Left lung (tissue), 10 donors: ENCODE data around the gene TAGLN2. TPM values are rescaled to one million over a fixed set of nuclear protein-coding genes. Genes with fewer than 3 reads are reported as not detected.

Source experiments
- ATAC-seq: fragments of 200-7000 bp; cut with Tn5 transposase; one replicate; pipeline ENCODE4 v1.9.1; 2020; ENCODE audit warnings: moderate library complexity
- DNase-seq, 4 donors: peaks; one replicate each; pipeline ENCODE4 v3.0.0-alpha.2; 2013 to 2020
- H3K27ac ChIP-seq, 2 donors: fragments of 200-600 bp; sonication (generic) in 1 of 2; one replicate each; pipeline versions ENCODE4 v1.5.0 to v1.8.0; 2020 to 2021
- H3K27me3 ChIP-seq, 2 donors: fragments of 200-600 bp; sonication (generic) in 1 of 2; one replicate each; pipeline versions ENCODE4 v1.5.0 to v1.8.0; 2020 to 2021
- H3K36me3 ChIP-seq, 2 donors: fragments of 200-600 bp; sonication (generic) in 1 of 2; one replicate each; pipeline versions ENCODE4 v1.5.0 to v1.8.0; 2020 to 2021
- H3K4me1 ChIP-seq, 2 donors: fragments of 200-600 bp; one replicate each; pipeline ENCODE4 v1.8.0; 2021
- H3K4me3 ChIP-seq, 2 donors: fragments of 200-600 bp; sonication (generic) in 1 of 2; one replicate each; pipeline versions ENCODE4 v1.5.0 to v1.8.0; 2020 to 2021; ENCODE audit warnings: mild to moderate bottlenecking in 1 of 2
- H3K9me3 ChIP-seq, 2 donors: fragments of 200-600 bp; sonication (generic) in 1 of 2; one replicate each; pipeline versions ENCODE4 v1.5.0 to v1.8.0; 2020 to 2021
- intact Hi-C, 2 donors: fragments of 100-400 bp; cut with DNase I; formaldehyde crosslinking; loops; one replicate each; pipeline versions ENCODE4 v1.11.2 to v1.14.2; 2022
- polyA plus RNA-seq, 6 donors: library from polyadenylated mRNA; unstranded; fragments of 120-200 nt; gene quantifications; one replicate each; pipeline ENCODE4 v1.2.1, GENCODE V29; 2013; ENCODE audit not compliant: insufficient read length in 6 of 6
- total RNA-seq, 2 donors: library from RNA; stranded (reverse); fragmentation: NEBNext Ultra II Directional; extraction: Animal tissue kit (Norgen Biotek cat#: 25700); gene quantifications; one replicate each; pipeline ENCODE4 v1.2.1, GENCODE V29; 2021
- TF ChIP-seq, protein P1 (sequence below), 2 donors: fragments of 200-600 bp; sonication (generic) in 1 of 2; IDR thresholded peaks; one replicate each; pipeline versions ENCODE4 v1.5.0 to v1.8.0; 2021; ENCODE audit warnings: antibody characterized with exemption in 2 of 2
- donor health status: DM: no; HTN: yes; CAD: no.
- donor health status: DM: no; HTN: no; CAD: no.

The TAGLN2 gene
- total and polyA plus RNA-seq, 8 donors, result 301 to 617 (median 349) TPM

DNA sequence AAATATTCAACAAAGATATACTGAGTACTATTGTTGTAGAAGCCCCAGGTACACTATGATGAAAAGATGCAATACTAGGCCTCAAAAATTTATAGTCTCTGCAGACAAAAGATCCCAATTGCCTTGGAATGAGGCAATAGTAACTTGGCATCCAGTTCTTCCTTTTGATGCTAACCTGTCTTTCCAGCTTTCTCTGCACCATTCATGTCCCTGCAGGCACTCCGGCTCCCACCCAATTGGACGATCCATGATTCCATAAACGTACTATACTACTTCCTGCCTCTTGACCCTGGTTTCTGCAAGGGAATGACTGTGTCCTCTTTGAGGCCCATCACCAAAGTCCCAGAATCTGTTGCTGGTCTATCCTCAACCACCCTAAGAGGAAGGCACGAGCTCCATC lies 8.0 kb upstream of the TAGLN2 start:
- ATAC-seq, result no peak
- Histone ChIP-seq H3K4me1 (peaks cover 11 to 23% of the 10 kb centered on the region in 2 donors), H3K36me3 (no peaks in the 10 kb centered on the region), H3K9me3 (no peaks in the 10 kb centered on the region), H3K27me3 (no peaks in the 10 kb centered on the region), H3K27ac (no peak overlapping the region), H3K4me3 (no peak overlapping the region)
- intact Hi-C loops, result no loop called here
- TF ChIP-seq, protein P1, sequence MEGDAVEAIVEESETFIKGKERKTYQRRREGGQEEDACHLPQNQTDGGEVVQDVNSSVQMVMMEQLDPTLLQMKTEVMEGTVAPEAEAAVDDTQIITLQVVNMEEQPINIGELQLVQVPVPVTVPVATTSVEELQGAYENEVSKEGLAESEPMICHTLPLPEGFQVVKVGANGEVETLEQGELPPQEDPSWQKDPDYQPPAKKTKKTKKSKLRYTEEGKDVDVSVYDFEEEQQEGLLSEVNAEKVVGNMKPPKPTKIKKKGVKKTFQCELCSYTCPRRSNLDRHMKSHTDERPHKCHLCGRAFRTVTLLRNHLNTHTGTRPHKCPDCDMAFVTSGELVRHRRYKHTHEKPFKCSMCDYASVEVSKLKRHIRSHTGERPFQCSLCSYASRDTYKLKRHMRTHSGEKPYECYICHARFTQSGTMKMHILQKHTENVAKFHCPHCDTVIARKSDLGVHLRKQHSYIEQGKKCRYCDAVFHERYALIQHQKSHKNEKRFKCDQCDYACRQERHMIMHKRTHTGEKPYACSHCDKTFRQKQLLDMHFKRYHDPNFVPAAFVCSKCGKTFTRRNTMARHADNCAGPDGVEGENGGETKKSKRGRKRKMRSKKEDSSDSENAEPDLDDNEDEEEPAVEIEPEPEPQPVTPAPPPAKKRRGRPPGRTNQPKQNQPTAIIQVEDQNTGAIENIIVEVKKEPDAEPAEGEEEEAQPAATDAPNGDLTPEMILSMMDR (IDR thresholded peaks at IDR 0.05), result no peak
- no peak for DNase-seq

DNA sequence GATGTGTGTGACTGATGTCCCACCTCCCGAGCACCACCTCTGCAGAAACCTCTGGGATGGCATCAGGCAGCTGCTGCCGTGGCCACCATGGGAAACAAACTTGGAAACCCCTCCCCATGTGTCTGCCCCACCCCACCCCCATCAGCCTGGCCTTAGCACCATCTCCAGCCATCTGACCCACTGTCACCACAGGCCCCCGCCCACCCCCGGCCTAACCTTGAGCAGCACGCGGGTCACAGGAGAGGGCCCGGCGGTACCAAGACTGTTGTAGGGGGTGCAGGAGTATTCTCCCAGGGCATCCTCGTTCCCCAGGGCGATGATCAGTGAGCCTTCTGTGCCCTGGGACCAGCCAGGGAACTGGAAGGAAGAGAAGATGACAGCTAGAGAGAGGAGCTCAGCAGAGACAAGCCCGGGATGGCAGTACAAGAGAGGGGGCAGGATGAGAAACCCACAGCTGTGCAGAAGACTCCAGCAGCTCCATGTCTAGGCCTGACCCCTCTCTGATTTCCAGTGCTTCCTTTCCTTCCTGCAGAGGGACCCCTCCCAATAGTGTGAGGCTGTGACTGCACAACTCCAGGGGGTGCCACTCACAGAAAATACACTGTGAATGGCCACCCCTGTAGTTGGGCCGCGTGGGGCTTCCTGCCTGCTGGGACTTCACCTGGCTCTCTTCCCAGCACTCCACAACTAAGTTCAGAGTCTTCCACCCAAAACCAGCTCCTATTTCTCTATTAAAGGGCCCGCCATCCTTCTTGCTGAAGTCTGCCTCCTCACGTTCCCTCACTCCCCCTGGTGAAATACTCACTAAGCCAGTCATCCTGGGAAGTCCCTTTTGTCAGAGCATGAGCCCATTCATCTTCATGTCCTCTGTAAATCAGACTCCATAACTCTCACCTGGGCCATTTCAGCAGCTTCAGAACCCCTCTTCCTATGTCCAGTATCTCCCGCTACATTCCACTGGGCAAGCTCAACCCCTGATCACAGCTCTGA lies 7.3 kb upstream of the TAGLN2 start:
- peak in 1 of 4 donors; percentile 74 for DNase-seq

DNA sequence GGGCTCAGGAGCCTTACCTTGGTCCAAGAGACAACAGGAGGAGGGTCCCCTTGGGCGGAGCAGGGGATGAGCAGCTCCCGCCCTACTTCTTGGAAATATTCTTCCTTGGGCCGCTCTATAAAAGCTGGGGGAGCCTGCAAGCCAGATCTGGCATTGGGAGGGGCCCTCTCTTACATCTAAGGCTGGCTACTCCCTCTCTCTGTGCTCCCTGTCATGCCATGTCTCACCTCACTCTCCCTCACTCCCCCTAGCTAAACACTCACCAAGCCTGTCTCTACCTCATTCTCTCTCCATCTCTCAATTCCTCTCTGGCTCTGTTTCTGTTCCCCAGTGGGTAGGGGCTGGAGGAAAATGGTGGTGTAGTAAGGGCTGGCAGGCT lies 6.5 kb upstream of the TAGLN2 start:
- TF ChIP-seq, protein P1 (IDR thresholded peaks at IDR 0.05), result no peak
- ATAC-seq, result no peak
- intact Hi-C loops, result no loop called here

More for the DNA sequence above, 7.3 kb upstream of the TAGLN2 start:
- no peaks in the 10 kb centered on the region for H3K36me3 ChIP-seq
- ATAC-seq, result no peak
- TF ChIP-seq, protein P1 (IDR thresholded peaks at IDR 0.05), result no peak
- H3K4me1 ChIP-seq, result peaks cover 11 to 20% of the 10 kb centered on the region in 2 donors
- no peak overlapping the region for H3K27ac ChIP-seq
- H3K9me3 ChIP-seq, result no peaks in the 10 kb centered on the region
- intact Hi-C loops, result no loop called here
- H3K4me3 ChIP-seq, result no peak overlapping the region
- no peaks in the 10 kb centered on the region for H3K27me3 ChIP-seq

DNA sequence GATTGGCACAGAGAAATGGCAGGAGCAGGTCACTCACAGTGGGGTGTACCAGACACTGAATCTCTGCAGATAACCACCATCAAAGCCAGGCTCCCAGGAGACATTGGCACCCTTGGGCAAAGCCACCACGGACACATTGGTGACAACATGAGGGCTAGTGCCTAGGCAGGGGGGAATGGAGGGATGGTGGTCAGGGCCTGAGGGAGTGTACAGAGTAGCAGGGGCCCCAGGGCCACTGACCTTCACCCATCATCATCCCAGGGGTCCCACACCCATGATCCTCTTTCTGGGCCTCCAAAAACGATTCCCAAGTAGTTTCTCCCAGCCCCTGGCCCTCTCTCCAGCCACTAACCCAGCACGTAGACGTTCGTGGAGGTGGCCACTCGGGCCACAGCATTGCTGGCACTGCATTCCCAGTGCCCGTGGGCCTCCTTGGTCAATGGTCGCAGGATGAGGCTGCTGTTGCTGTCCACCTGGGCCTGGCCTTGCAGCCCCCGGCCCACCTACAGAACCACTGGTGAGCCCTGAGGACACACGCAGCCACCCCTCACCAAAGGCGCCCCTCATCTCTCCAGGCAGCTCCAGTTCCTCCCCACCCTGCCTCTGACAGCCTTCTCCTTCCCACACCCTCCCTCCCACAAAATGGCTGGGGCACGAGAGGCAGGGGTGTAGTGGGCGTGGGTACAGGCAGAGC lies 5.9 kb upstream of the TAGLN2 start:
- intact Hi-C loops, result no loop called here
- H3K9me3 ChIP-seq, result no peaks in the 10 kb centered on the region

More for the DNA sequence above, 6.5 kb upstream of the TAGLN2 start:
- H3K9me3 ChIP-seq, result no peaks in the 10 kb centered on the region
- DNase-seq, result no peak
- H3K4me3 ChIP-seq, result no peak overlapping the region
- H3K27me3 ChIP-seq, result no peaks in the 10 kb centered on the region
- H3K4me1 ChIP-seq, result peaks cover 5 to 12% of the 10 kb centered on the region in 2 donors
- no peaks in the 10 kb centered on the region for H3K36me3 ChIP-seq
- H3K27ac ChIP-seq, result no peak overlapping the region

More for the DNA sequence above, 5.9 kb upstream of the TAGLN2 start:
- Histone ChIP-seq H3K4me1 (peaks cover under 1 to 10% of the 10 kb centered on the region in 2 donors), H3K27me3 (no peaks in the 10 kb centered on the region), H3K27ac (no peak overlapping the region), H3K36me3 (no peaks in the 10 kb centered on the region), H3K4me3 (no peak overlapping the region)
- ATAC-seq (no peak), DNase-seq (no peak)
- TF ChIP-seq, protein P1 (IDR thresholded peaks at IDR 0.05), result no peak
